IMR-90 (cell line): ENCODE results near the gene ZNF318. TPM values are rescaled to one million over a fixed set of nuclear protein-coding genes. Genes with fewer than 3 reads are reported as not detected.

Experiments used
- ATAC-seq: fragments of 200-7000 bp; cut with Tn5 transposase; 2 replicates; pipeline ENCODE4 v1.9.1; 2020; ENCODE audit warnings: low read depth, mild to moderate bottlenecking, moderate library complexity
- BruUV-seq: library from RNA; stranded (reverse); fragments of 400-500 nt; replicated peaks from 2 replicates; lab custom pipeline; 2021; lab: Mats Ljungman, UMichigan
- CTCF ChIA-PET: fragments of 300-600 bp; formaldehyde crosslinking; extraction: SDS; loops from one replicate; lab custom pipeline; 2021; ENCODE audit warnings: antibody characterized with exemption; lab: Yijun Ruan, JAX
- POLR2A ChIA-PET: fragments of 300-600 bp; sonication (Branson Sonifier 250); formaldehyde crosslinking; loops from one replicate; lab custom pipeline; 2022; ENCODE audit warnings: antibody characterized with exemption; ENCODE audit not compliant: unreplicated experiment; lab: Charles Lee
- DNase-seq: peaks from one replicate; pipeline ENCODE4 v3.0.0; 2013
- H2AFZ ChIP-seq: replicated peaks from 2 replicates; pipeline ENCODE3; 2013; ENCODE audit warnings: low read length, mild to moderate bottlenecking; ENCODE audit not compliant: poor library complexity
- H2AK5ac ChIP-seq: 2 replicates; pipeline ENCODE4 v1.6.1; 2013; ENCODE audit warnings: low read depth, low read length, inconsistent platforms
- H2AK9ac ChIP-seq: replicated peaks from 2 replicates; pipeline ENCODE3; 2013; ENCODE audit warnings: mild to moderate bottlenecking, low read depth, low read length, moderate library complexity; ENCODE audit not compliant: poor library complexity
- H2BK120ac ChIP-seq: 2 replicates; pipeline ENCODE4 v1.6.1; 2013; ENCODE audit warnings: low read depth, low read length, inconsistent platforms
- H2BK15ac ChIP-seq: 3 replicates; pipeline ENCODE4 v1.6.1; 2013; ENCODE audit warnings: low read depth, low read length, inconsistent platforms
- H2BK20ac ChIP-seq: 2 replicates; pipeline ENCODE4 v1.6.1; 2013; ENCODE audit warnings: low read depth, mild to moderate bottlenecking, inconsistent platforms, low read length, moderate library complexity
- H2BK5ac ChIP-seq: 2 replicates; pipeline ENCODE4 v1.6.1; 2013; ENCODE audit warnings: mild to moderate bottlenecking, low read depth, low read length, inconsistent platforms; ENCODE audit not compliant: poor library complexity, severe bottlenecking
- H3K14ac ChIP-seq: replicated peaks from 2 replicates; pipeline ENCODE4 v1.6.1; 2013; ENCODE audit warnings: low read depth, low read length, inconsistent platforms
- H3K18ac ChIP-seq: 2 replicates; pipeline ENCODE4 v1.6.1; 2013; ENCODE audit warnings: low read depth, low read length, control low read depth
- H3K23ac ChIP-seq: 2 replicates; pipeline ENCODE4 v1.6.1; 2013; ENCODE audit warnings: low read depth, low read length, inconsistent platforms
- H3K27ac ChIP-seq: 2 replicates; pipeline ENCODE4 v1.5.1; 2013; ENCODE audit warnings: mild to moderate bottlenecking, control low read depth, low read length; ENCODE audit not compliant: insufficient read depth
- H3K27me3 ChIP-seq: 2 replicates; pipeline ENCODE4 v1.6.1; 2013; ENCODE audit warnings: low read length; ENCODE audit not compliant: control insufficient read depth, insufficient read depth
- H3K36me3 ChIP-seq: 2 replicates; pipeline ENCODE4 v1.6.1; 2013; ENCODE audit warnings: low read length, mixed read lengths; ENCODE audit not compliant: control insufficient read depth, insufficient read depth
- H3K4ac ChIP-seq: 2 replicates; pipeline ENCODE4 v1.6.1; 2013; ENCODE audit warnings: low read depth, low read length, inconsistent platforms
- H3K4me1 ChIP-seq: 2 replicates; pipeline ENCODE4 v1.6.1; 2013; ENCODE audit warnings: low read length, mixed read lengths; ENCODE audit not compliant: control insufficient read depth, insufficient read depth
- H3K4me2 ChIP-seq: 2 replicates; pipeline ENCODE4 v1.6.1; 2013; ENCODE audit warnings: low read depth, mild to moderate bottlenecking, control low read depth, low read length, moderate library complexity
- H3K4me3 ChIP-seq: 2 replicates; pipeline ENCODE4 v1.5.1; 2013; ENCODE audit warnings: low read depth, mild to moderate bottlenecking, control low read depth, low read length, moderate library complexity; ENCODE audit not compliant: insufficient read depth
- H3K56ac ChIP-seq: 2 replicates; pipeline ENCODE4 v1.6.1; 2013; ENCODE audit warnings: low read length, inconsistent platforms; ENCODE audit not compliant: insufficient read depth; ENCODE audit errors: extremely low read depth
- H3K79me1 ChIP-seq, 2 experiments: 2 replicates each; pipeline ENCODE4 v1.6.1; 2013; ENCODE audit warnings: low read length in 2 of 2, inconsistent platforms in 1 of 2, low read depth in 1 of 2
- H3K9ac ChIP-seq: 2 replicates; pipeline ENCODE4 v1.6.1; 2013; ENCODE audit warnings: low read depth, low read length, control low read depth
- H3K9me1 ChIP-seq: 2 replicates; pipeline ENCODE4 v1.6.1; 2013; ENCODE audit warnings: low read length, inconsistent platforms; ENCODE audit not compliant: insufficient read depth
- H3K9me3 ChIP-seq: 2 replicates; pipeline ENCODE4 v1.6.1; 2013; ENCODE audit warnings: low read length; ENCODE audit not compliant: control insufficient read depth, insufficient read depth
- H4K20me1 ChIP-seq: 2 replicates; pipeline ENCODE4 v1.6.1; 2013; ENCODE audit warnings: low read length, inconsistent platforms; ENCODE audit not compliant: insufficient read depth
- H4K5ac ChIP-seq: 2 replicates; pipeline ENCODE4 v1.6.1; 2013; ENCODE audit warnings: mild to moderate bottlenecking, low read depth, low read length, control low read depth
- H4K8ac ChIP-seq, 2 experiments: 2 replicates each; pipeline ENCODE4 v1.6.1; 2013; ENCODE audit warnings: low read depth in 2 of 2, low read length in 2 of 2, control low read depth in 1 of 2, inconsistent platforms in 1 of 2
- H4K91ac ChIP-seq: 2 replicates; pipeline ENCODE4 v1.6.1; 2013; ENCODE audit warnings: low read depth, low read length, inconsistent platforms; ENCODE audit not compliant: insufficient read depth
- CTCF ChIP-seq: conservative IDR thresholded peaks from 2 replicates; pipeline ENCODE4 v1.5.1; 2012; ENCODE audit warnings: mild to moderate bottlenecking, low read depth, low read length, improper control_type of control experiment
- ELK1 ChIP-seq: fragments of 150-350 bp; IDR thresholded peaks from 2 replicates; pipeline ENCODE4 v1.6.1; 2016; ENCODE audit warnings: low read depth, mild to moderate bottlenecking, low read length, moderate library complexity, borderline replicate concordance
- MAFK ChIP-seq: IDR thresholded peaks from 2 replicates; pipeline ENCODE4 v1.6.1; 2012; ENCODE audit warnings: low read depth, low read length, improper control_type of control experiment
- MXI1 ChIP-seq: IDR thresholded peaks from 2 replicates; pipeline ENCODE4 v1.6.1; 2012; ENCODE audit warnings: low read depth, mild to moderate bottlenecking, low read length, moderate library complexity, borderline replicate concordance
- USF2 ChIP-seq: fragments of 150-350 bp; IDR thresholded peaks from 2 replicates; pipeline ENCODE4 v1.6.1; 2017; ENCODE audit warnings: mild to moderate bottlenecking, antibody characterized with exemption, low read length, low read depth
- WGBS, 2 experiments: methylation state at CpG; one replicate each; pipeline versions ENCODE4 v1.1.5 to v1.1.7; 2013; ENCODE audit warnings: missing lambda C conversion rate in 2 of 2; ENCODE audit not compliant: insufficient read length in 1 of 2; ENCODE audit errors: extremely low coverage in 2 of 2; 5-methylcytosine and 5-hydroxymethylcytosine counted together
- dilution Hi-C: fragments of 300-500 bp; cut with HindIII; formaldehyde crosslinking; loops from one replicate; pipeline ENCODE4 v1.14.3; 2018; ENCODE audit warnings: low sequenced_read_pairs; ENCODE audit not compliant: unreplicated experiment
- in situ Hi-C: fragments of 300-500 bp; cut with MboI; formaldehyde crosslinking; loops from 3 replicates; pipeline ENCODE4 v1.14.3; 2019; ENCODE audit warnings: low sequenced_read_pairs, inconsistent platforms, mixed read lengths
- intact Hi-C: fragments of 100-400 bp; cut with micrococcal nuclease; formaldehyde crosslinking; loops from 2 replicates; pipeline ENCODE4 v1.10.0; 2022
- polyA plus RNA-seq, 3 experiments: library from polyadenylated mRNA; depleted of rRNA; stranded (reverse); fragments of >200 nt; gene quantifications; 2 replicates each; pipeline ENCODE4 v1.2.3, GENCODE V29; 2012; ENCODE audit warnings: low replicate concordance in 1 of 3
- total RNA-seq: library from RNA; depleted of rRNA; stranded (reverse); fragments of >200 nt; gene quantifications from 2 replicates; pipeline ENCODE4 v1.2.3, GENCODE V29; 2012

The ZNF318 gene
- total and polyA plus RNA-seq, 2 of the 4 experiments (the other 2 are of a cell fraction) = 5.7 to 6.6 TPM

- Histone ChIP-seq H3K36me3 (no peaks in the 10 kb centered on the region), H4K91ac (no peak overlapping the region), H3K9me3 (no peaks in the 10 kb centered on the region), H3K56ac (no peak overlapping the region), H3K79me1 (no peaks in the 10 kb centered on the region), H3K9ac (no peak overlapping the region), H3K4me2 (no peak overlapping the region), H2AK9ac (no peak overlapping the region), H3K4ac (no peak overlapping the region), H3K27ac (no peak overlapping the region), H3K14ac (no peak overlapping the region), H3K4me3 (no peak overlapping the region), H2AFZ (no peak overlapping the region), H4K5ac (no peak overlapping the region), H3K9me1 (no peaks in the 10 kb centered on the region), H2BK120ac (no peak overlapping the region), H3K18ac (no peak overlapping the region), H4K20me1 (no peaks in the 10 kb centered on the region), H3K27me3 (peaks cover 34% of the 10 kb centered on the region; the same call in 1 of the 2 replicates), H4K8ac (no peak overlapping the region), H2BK5ac (no peak overlapping the region), H2BK15ac (no peak overlapping the region), H2AK5ac (no peak overlapping the region), H2BK20ac (no peak overlapping the region), H3K4me1 (no peaks in the 10 kb centered on the region), H3K23ac (no peak overlapping the region)
- POLR2A ChIA-PET = no interaction called here
- 80% methylated on average over 2 of the region's 6 CpGs; no CpG with 5 or more reads in 1 of the 2 experiments for WGBS, 2 experiments
- CTCF ChIA-PET = interaction anchor here (0.7 kb wide), 1 partner anchor 10 kb away, joined by 4 read pairs; no protein-coding TSS in a partner anchor
- dilution Hi-C loops (no loop called here), intact Hi-C loops (no loop called here), in situ Hi-C loops (no loop called here)
- no peak for DNase-seq
- TF ChIP-seq USF2 (no peak), MAFK (no peak), ELK1 (no peak), MXI1 (no peak), CTCF (no peak)
- no TSS peak for BruUV-seq
- ATAC-seq = no peak; the same call in 1 of the 2 replicates
These were observed 78.5 kb downstream of the ZNF318 start for GRCh38 chr6:43290905-43291355.
